ENCODE data around the gene TMEM178B. TPM values are rescaled to one million over a fixed set of nuclear protein-coding genes. Genes with fewer than 3 reads are reported as not detected.

Gene TMEM178B
- total RNA-seq, 1 donor from 2014 or later, result under 0.01 TPM

DNA sequence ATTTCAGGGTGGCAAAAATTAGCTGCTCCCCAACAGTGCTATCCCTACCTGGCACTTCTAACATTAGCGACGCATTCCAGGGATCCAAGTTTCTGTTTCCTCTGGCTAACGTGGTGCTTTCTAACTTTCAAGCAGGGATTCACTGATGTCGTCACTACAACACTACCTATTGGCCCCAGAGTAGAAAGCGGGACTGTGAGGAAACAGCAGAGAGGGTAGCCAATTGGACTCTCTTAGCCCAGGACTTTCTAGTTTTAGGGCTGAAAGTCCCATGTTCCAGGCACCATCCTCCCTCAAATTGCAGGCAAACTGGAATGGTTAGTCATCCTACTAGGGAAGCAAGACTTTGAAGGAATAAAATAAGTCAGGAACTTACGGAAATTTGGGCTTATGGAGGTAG is 388.1 kb downstream of the TMEM178B start:
- no peak for DNase-seq (ENCODE audit: low read depth in 2 of 2)

- DNase-seq (ENCODE audit: low read depth in 2 of 2), result no peak
Measured at GRCh38 chr7:141462958-141463357, 389.1 kb downstream of the TMEM178B start.

- no peak for DNase-seq (ENCODE audit: low read depth in 2 of 2)
Measured at GRCh38 chr7:141463986-141464385, 390.1 kb downstream of the TMEM178B start.

GRCh38 chr7:141464551-141464950 is 390.7 kb downstream of the TMEM178B start:
- DNase-seq (ENCODE audit: low read depth in 2 of 2), result no peak

DNA sequence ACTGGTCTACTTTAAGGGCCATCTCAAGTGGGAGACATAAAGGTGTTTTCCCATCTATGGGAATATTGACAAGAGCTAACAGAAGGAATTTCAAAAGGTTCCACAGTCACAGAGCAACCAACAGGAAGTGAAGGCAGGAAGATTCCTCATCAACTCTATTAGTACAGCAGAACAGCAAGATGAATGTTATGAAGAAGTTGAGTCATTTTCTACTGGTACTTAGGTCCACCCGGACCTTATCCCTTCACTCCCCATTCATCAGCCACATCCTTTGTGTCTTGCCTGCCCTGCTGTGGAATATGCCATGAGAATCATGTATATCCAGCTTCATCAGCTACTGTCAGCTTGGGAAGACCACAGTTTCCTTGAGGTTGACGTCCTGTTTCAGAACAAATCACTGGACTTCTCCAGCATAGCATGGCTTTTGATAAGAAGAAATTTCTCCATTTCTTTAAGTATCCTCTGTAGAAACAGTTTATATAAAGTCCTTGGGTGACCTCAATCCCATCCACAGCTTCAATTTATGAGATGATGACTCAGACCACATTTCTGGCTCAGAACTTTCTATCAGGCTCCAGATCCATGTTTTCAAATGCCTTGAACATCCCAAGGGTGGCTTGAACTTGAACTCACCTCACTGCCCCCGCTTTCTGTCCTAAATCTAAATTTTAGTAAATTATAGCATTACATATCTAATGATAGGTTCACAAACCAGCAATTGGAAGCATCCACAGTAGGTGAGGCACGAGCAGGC is 392.5 kb downstream of the TMEM178B start:
- no peak for DNase-seq (ENCODE audit: low read depth in 2 of 2)

- no peak for DNase-seq (ENCODE audit: low read depth in 2 of 2)
Measured at GRCh38 chr7:141468341-141468740, 394.5 kb downstream of the TMEM178B start.

- DNase-seq (ENCODE audit: low read depth in 2 of 2), result no peak
Measured at GRCh38 chr7:141475679-141476078, 401.8 kb downstream of the TMEM178B start.

GRCh38 chr7:141477865-141478264 is 404.0 kb downstream of the TMEM178B start:
- no peak for DNase-seq (ENCODE audit: low read depth in 2 of 2)

DNA sequence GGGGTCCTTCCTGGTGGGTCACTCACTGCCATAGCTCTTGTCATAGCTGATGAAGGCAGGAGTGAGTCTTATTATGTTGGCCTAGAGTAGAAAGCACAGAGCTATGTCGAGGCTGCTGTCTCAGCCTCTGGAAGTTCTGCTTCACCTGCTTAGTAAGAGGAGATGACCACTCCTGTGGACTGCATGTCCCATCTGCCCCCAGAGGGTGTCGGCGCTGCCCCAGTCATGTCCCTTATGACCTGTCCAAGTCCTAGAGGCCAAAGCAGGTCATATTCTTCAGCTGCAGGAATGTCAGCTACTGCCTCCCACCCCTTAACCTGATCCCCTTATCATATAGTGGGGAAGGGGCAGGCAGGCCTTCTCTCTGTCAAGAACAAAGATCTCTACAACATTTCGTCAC is 405.0 kb downstream of the TMEM178B start:
- DNase-seq (ENCODE audit: low read depth in 2 of 2), result no peak

DNA sequence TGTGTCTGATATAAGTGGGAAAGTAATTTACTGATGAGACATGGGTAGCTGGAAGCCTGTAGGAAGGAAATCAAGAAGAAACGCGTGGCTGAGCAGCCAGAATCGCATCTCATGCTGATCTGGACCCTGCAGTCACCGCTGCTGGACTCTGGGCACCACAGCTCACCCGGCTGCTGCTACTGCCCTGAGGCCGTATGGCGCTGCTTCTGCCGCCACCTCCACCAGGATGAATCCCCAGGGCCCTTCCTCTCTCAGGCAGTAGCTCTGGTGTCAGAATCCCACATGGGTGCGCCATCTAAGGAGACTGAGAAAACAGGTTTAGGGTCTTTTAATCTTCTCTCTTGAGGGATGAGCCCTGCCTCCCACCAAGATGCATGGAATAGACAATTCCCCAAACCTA is 407.1 kb downstream of the TMEM178B start:
- no peak for DNase-seq (ENCODE audit: low read depth in 2 of 2)

DNA sequence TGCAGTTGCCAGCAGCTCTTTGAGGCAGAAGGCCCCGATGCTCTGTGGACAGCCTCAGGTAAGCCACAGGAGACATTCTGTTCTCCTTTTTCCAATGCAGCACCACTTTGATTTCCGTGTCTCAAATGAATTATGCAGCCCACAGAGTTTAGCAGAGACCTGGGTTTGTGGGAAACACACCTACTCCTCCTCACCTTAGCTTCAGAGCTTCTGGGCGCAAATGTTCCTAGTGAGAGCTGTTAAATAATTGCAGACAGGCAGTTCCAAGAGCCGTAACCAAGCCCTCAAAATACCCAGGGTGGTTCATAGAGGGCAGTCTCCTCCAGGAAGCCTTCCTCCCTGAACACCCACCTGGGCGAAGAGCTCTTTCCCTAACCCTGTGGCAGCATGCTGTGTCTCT is 408.1 kb downstream of the TMEM178B start:
- no peak for DNase-seq (ENCODE audit: low read depth in 2 of 2)

GRCh38 chr7:141483044-141483443 is 409.2 kb downstream of the TMEM178B start:
- no peak for DNase-seq (ENCODE audit: low read depth in 2 of 2)

- no peak for DNase-seq (ENCODE audit: low read depth in 2 of 2)
Measured at GRCh38 chr7:141484907-141485306, 411.0 kb downstream of the TMEM178B start.

- DNase-seq (ENCODE audit: low read depth in 2 of 2), result no peak
Measured at GRCh38 chr7:141486959-141487358, 413.1 kb downstream of the TMEM178B start.

DNA sequence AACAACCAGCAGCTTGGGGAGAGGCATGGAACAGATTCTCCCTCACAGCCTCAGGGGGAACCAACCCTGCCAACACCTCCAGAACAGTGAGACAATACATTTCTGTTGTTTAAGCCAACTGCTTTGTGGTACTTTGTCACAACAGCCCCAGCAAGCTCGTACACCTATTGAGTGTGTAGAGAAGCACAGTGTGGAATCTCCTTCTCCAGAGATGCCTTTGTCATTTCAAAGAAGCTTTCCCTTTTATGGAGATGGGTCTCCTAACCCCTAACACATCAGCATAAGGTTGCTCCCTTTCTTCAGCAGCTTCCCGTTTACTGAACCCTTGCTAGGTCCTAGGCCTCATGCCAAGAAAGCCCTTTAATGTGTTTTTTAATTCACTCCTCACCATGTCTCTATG is 416.6 kb downstream of the TMEM178B start:
- DNase-seq (ENCODE audit: low read depth in 2 of 2), result no peak

- DNase-seq (ENCODE audit: low read depth in 2 of 2), result no peak
Measured at GRCh38 chr7:141495057-141495456, 421.2 kb downstream of the TMEM178B start.

DNA sequence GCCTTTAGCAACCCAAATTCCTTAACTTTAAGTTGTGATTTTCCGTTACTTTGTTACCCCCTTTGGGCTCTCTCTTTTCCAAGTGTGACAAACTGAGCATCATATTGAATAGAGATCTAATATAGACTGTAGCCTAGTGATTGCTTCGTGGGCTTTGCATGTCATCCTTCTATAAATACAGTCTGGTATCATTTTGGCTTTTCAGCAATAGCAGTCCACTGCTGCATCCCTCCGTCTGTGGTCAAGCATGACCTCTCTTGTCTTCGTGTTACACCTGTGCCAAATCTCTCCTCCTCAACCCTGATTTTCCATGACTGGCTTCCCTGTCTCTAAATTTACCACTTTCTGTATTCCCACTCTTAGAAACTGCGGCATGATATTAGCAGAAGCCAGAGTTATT is 423.5 kb downstream of the TMEM178B start:
- no peak for DNase-seq (ENCODE audit: low read depth in 2 of 2)

DNA sequence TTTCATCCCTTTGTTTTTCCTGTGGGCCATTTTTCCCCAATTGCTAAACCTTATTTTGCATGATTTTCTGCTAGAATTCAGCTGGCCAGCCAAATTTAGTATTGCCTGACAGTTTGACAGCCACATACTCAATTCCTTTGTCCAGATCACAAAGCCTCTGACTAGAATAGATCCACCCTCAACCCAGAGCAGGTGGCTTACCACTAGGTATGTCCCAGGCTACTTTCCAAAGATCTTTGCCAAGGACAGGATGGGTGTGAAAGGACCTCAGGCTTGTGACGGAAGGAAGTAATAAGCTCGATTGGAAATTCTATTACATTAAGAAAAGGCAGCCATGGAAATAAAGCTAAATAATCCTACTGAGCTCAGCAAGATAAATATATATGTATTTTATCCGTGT is 426.7 kb downstream of the TMEM178B start:
- DNase-seq (ENCODE audit: low read depth in 2 of 2), result no peak

GRCh38 chr7:141501451-141501850 is 427.6 kb downstream of the TMEM178B start:
- no peak for DNase-seq (ENCODE audit: low read depth in 2 of 2)

DNA sequence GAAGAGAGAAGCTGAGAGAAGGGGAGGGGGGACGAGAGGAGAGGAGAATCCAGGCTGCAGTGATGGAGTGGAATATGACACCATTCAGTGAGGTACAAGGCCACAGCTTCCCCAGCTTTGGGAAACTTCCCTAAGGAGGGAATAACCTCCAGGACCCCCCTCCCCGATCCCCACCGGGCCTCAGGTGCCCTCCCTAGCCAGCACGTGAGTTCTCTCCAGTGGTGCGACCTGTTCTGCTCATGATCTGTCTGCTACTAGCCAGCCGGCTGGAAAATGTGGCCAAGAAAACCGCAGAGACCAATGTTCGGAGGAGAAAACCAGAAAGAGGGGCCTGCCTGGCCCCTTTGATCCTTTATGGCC is 437.4 kb downstream of the TMEM178B start:
- DNase-seq (ENCODE audit: low read depth in 2 of 2), result no peak

- DNase-seq (ENCODE audit: low read depth in 2 of 2), result no peak
Measured at GRCh38 chr7:141511676-141512396, 438.0 kb downstream of the TMEM178B start.

DNA sequence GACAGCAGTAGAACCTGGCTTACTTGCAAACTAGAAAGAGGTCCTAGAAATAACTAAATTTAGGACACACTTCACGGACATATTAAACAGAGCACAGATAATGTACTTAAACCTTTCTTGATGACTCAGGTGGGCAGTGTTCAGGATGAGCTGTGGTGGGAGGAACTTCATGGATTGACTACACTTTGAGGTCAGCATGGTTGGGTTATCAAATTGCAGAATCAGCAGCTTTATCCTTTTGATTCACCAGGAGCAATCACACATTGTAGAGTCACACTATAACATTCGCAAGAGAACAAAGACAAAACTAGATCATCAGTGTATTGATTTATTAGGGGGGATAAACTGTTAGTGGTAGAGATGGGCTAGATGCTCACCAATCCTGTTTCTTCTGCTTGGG is 438.7 kb downstream of the TMEM178B start:
- DNase-seq (ENCODE audit: low read depth in 2 of 2), result no peak

- no peak for DNase-seq (ENCODE audit: low read depth in 2 of 2)
Measured at GRCh38 chr7:141513720-141514119, 439.9 kb downstream of the TMEM178B start.

Measured in dermis microvascular lymphatic vessel endothelial cell (primary cell).